WTC11 (cell line): ENCODE data around the gene COLEC12.

Experiments
- ZNF121 ChIP-seq: sonication (generic); formaldehyde crosslinking; IDR thresholded peaks from 2 replicates; pipeline ENCODE4 v1.8.0; 2023; ENCODE audit warnings: missing genetic modification reagents
- TF ChIP-seq, protein P1 (sequence below): sonication (generic); formaldehyde crosslinking; IDR thresholded peaks from 2 replicates; pipeline ENCODE4 v1.8.0; 2023; ENCODE audit warnings: mild to moderate bottlenecking, missing genetic modification reagents
- TF ChIP-seq, protein P2 (sequence below): sonication (generic); formaldehyde crosslinking; IDR thresholded peaks from 2 replicates; pipeline ENCODE4 v1.8.1; 2022; ENCODE audit warnings: low read depth, missing genetic modification reagents, borderline replicate concordance
- TF ChIP-seq, protein P3 (sequence below): sonication (generic); formaldehyde crosslinking; IDR thresholded peaks from 2 replicates; pipeline ENCODE4 v1.8.1; 2023; ENCODE audit warnings: mild to moderate bottlenecking, missing genetic modification reagents, borderline replicate concordance
- TF ChIP-seq, protein P4 (sequence below): fragments of 200-600 bp; IDR thresholded peaks from 2 replicates; pipeline ENCODE4 v1.8.0; 2022; ENCODE audit warnings: antibody characterized with exemption
- TF ChIP-seq, protein P5 (sequence below): sonication (generic); formaldehyde crosslinking; IDR thresholded peaks from 2 replicates; pipeline ENCODE4 v1.8.1; 2023; ENCODE audit warnings: mild to moderate bottlenecking, missing genetic modification reagents, moderate library complexity
- TF ChIP-seq, protein P6 (sequence below): sonication (generic); formaldehyde crosslinking; IDR thresholded peaks from 2 replicates; pipeline ENCODE4 v1.8.0; 2022; ENCODE audit warnings: mild to moderate bottlenecking, missing genetic modification reagents
- TF ChIP-seq, protein P7 (sequence below): sonication (generic); formaldehyde crosslinking; IDR thresholded peaks from 2 replicates; pipeline ENCODE4 v1.8.1; 2022; ENCODE audit warnings: mild to moderate bottlenecking, moderate library complexity, missing genetic modification reagents
- TF ChIP-seq, protein P8 (sequence below): sonication (generic); formaldehyde crosslinking; IDR thresholded peaks from 2 replicates; pipeline ENCODE4 v1.8.0; 2022; ENCODE audit warnings: mild to moderate bottlenecking, missing genetic modification reagents
- TF ChIP-seq, protein P9 (sequence below): sonication (generic); formaldehyde crosslinking; IDR thresholded peaks from 2 replicates; pipeline ENCODE4 v1.8.0; 2023; ENCODE audit warnings: missing genetic modification reagents

DNA sequence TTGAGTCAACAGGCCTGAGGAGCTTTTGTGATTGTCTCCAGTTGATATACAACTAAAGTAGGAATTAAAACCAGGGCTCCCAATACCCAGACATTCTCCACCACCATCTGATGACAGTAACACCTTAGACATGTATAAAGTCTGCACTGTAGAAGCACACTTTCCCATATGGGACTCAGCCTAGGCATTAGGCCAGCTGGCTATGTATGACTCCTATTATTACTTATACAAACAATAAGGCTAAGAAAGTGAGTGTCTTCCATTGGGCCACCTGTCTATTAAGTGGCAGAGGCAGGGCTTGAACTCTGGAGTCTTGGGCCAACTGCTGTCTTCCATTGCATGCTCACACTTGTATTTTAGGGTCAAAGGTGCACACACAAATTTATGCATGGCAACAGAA lies 32.1 kb upstream of the COLEC12 start:
- TF ChIP-seq, protein P1, sequence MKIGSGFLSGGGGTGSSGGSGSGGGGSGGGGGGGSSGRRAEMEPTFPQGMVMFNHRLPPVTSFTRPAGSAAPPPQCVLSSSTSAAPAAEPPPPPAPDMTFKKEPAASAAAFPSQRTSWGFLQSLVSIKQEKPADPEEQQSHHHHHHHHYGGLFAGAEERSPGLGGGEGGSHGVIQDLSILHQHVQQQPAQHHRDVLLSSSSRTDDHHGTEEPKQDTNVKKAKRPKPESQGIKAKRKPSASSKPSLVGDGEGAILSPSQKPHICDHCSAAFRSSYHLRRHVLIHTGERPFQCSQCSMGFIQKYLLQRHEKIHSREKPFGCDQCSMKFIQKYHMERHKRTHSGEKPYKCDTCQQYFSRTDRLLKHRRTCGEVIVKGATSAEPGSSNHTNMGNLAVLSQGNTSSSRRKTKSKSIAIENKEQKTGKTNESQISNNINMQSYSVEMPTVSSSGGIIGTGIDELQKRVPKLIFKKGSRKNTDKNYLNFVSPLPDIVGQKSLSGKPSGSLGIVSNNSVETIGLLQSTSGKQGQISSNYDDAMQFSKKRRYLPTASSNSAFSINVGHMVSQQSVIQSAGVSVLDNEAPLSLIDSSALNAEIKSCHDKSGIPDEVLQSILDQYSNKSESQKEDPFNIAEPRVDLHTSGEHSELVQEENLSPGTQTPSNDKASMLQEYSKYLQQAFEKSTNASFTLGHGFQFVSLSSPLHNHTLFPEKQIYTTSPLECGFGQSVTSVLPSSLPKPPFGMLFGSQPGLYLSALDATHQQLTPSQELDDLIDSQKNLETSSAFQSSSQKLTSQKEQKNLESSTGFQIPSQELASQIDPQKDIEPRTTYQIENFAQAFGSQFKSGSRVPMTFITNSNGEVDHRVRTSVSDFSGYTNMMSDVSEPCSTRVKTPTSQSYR (CRISPR knock-in tag): no peak
- TF ChIP-seq, protein P2, sequence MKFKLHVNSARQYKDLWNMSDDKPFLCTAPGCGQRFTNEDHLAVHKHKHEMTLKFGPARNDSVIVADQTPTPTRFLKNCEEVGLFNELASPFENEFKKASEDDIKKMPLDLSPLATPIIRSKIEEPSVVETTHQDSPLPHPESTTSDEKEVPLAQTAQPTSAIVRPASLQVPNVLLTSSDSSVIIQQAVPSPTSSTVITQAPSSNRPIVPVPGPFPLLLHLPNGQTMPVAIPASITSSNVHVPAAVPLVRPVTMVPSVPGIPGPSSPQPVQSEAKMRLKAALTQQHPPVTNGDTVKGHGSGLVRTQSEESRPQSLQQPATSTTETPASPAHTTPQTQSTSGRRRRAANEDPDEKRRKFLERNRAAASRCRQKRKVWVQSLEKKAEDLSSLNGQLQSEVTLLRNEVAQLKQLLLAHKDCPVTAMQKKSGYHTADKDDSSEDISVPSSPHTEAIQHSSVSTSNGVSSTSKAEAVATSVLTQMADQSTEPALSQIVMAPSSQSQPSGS (CRISPR knock-in tag): no peak
- TF ChIP-seq, protein P3, sequence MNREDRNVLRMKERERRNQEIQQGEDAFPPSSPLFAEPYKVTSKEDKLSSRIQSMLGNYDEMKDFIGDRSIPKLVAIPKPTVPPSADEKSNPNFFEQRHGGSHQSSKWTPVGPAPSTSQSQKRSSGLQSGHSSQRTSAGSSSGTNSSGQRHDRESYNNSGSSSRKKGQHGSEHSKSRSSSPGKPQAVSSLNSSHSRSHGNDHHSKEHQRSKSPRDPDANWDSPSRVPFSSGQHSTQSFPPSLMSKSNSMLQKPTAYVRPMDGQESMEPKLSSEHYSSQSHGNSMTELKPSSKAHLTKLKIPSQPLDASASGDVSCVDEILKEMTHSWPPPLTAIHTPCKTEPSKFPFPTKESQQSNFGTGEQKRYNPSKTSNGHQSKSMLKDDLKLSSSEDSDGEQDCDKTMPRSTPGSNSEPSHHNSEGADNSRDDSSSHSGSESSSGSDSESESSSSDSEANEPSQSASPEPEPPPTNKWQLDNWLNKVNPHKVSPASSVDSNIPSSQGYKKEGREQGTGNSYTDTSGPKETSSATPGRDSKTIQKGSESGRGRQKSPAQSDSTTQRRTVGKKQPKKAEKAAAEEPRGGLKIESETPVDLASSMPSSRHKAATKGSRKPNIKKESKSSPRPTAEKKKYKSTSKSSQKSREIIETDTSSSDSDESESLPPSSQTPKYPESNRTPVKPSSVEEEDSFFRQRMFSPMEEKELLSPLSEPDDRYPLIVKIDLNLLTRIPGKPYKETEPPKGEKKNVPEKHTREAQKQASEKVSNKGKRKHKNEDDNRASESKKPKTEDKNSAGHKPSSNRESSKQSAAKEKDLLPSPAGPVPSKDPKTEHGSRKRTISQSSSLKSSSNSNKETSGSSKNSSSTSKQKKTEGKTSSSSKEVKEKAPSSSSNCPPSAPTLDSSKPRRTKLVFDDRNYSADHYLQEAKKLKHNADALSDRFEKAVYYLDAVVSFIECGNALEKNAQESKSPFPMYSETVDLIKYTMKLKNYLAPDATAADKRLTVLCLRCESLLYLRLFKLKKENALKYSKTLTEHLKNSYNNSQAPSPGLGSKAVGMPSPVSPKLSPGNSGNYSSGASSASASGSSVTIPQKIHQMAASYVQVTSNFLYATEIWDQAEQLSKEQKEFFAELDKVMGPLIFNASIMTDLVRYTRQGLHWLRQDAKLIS: no peak
- TF ChIP-seq, protein P4, sequence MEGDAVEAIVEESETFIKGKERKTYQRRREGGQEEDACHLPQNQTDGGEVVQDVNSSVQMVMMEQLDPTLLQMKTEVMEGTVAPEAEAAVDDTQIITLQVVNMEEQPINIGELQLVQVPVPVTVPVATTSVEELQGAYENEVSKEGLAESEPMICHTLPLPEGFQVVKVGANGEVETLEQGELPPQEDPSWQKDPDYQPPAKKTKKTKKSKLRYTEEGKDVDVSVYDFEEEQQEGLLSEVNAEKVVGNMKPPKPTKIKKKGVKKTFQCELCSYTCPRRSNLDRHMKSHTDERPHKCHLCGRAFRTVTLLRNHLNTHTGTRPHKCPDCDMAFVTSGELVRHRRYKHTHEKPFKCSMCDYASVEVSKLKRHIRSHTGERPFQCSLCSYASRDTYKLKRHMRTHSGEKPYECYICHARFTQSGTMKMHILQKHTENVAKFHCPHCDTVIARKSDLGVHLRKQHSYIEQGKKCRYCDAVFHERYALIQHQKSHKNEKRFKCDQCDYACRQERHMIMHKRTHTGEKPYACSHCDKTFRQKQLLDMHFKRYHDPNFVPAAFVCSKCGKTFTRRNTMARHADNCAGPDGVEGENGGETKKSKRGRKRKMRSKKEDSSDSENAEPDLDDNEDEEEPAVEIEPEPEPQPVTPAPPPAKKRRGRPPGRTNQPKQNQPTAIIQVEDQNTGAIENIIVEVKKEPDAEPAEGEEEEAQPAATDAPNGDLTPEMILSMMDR: no peak
- TF ChIP-seq ZNF121 (CRISPR knock-in tag): no peak
- TF ChIP-seq, protein P5, sequence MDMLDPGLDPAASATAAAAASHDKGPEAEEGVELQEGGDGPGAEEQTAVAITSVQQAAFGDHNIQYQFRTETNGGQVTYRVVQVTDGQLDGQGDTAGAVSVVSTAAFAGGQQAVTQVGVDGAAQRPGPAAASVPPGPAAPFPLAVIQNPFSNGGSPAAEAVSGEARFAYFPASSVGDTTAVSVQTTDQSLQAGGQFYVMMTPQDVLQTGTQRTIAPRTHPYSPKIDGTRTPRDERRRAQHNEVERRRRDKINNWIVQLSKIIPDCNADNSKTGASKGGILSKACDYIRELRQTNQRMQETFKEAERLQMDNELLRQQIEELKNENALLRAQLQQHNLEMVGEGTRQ (CRISPR knock-in tag): no peak
- TF ChIP-seq, protein P6, sequence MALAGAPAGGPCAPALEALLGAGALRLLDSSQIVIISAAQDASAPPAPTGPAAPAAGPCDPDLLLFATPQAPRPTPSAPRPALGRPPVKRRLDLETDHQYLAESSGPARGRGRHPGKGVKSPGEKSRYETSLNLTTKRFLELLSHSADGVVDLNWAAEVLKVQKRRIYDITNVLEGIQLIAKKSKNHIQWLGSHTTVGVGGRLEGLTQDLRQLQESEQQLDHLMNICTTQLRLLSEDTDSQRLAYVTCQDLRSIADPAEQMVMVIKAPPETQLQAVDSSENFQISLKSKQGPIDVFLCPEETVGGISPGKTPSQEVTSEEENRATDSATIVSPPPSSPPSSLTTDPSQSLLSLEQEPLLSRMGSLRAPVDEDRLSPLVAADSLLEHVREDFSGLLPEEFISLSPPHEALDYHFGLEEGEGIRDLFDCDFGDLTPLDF (CRISPR knock-in tag): no peak
- TF ChIP-seq, protein P7, sequence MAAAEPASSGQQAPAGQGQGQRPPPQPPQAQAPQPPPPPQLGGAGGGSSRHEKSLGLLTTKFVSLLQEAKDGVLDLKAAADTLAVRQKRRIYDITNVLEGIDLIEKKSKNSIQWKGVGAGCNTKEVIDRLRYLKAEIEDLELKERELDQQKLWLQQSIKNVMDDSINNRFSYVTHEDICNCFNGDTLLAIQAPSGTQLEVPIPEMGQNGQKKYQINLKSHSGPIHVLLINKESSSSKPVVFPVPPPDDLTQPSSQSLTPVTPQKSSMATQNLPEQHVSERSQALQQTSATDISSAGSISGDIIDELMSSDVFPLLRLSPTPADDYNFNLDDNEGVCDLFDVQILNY (CRISPR knock-in tag): no peak
- TF ChIP-seq, protein P8, sequence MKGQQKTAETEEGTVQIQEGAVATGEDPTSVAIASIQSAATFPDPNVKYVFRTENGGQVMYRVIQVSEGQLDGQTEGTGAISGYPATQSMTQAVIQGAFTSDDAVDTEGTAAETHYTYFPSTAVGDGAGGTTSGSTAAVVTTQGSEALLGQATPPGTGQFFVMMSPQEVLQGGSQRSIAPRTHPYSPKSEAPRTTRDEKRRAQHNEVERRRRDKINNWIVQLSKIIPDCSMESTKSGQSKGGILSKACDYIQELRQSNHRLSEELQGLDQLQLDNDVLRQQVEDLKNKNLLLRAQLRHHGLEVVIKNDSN (CRISPR knock-in tag): no peak
- TF ChIP-seq, protein P9, sequence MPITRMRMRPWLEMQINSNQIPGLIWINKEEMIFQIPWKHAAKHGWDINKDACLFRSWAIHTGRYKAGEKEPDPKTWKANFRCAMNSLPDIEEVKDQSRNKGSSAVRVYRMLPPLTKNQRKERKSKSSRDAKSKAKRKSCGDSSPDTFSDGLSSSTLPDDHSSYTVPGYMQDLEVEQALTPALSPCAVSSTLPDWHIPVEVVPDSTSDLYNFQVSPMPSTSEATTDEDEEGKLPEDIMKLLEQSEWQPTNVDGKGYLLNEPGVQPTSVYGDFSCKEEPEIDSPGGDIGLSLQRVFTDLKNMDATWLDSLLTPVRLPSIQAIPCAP: no peak
